ENCODE data around the gene BNIP3.

Gene BNIP3

DNA sequence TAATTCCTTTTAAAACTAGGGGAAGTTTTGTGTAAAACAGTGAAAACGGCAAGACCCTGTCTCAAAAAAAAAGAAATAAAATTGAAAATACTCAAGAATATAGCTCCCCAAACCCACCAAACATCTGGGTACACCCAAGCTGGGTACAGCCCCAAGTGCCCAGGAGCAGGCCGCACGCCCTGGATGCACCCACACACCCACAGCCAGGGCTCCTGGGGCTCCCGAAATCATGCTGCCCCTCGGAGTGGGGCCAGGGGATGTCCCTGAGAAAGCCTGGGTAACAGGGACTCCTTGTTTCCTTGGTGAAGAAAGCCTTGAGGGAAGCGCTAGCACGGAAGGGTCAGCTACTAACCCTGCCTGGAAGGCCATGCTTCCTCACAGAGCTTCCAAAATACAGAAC is 10.1 kb downstream of the BNIP3 start:
- DNase-seq (ENCODE audit: low spot score) = no peak
- TF ChIP-seq, protein P1, sequence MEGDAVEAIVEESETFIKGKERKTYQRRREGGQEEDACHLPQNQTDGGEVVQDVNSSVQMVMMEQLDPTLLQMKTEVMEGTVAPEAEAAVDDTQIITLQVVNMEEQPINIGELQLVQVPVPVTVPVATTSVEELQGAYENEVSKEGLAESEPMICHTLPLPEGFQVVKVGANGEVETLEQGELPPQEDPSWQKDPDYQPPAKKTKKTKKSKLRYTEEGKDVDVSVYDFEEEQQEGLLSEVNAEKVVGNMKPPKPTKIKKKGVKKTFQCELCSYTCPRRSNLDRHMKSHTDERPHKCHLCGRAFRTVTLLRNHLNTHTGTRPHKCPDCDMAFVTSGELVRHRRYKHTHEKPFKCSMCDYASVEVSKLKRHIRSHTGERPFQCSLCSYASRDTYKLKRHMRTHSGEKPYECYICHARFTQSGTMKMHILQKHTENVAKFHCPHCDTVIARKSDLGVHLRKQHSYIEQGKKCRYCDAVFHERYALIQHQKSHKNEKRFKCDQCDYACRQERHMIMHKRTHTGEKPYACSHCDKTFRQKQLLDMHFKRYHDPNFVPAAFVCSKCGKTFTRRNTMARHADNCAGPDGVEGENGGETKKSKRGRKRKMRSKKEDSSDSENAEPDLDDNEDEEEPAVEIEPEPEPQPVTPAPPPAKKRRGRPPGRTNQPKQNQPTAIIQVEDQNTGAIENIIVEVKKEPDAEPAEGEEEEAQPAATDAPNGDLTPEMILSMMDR (IDR thresholded peaks at IDR 0.05; ENCODE audit: extremely low read depth, missing control alignments) = no peak

DNA sequence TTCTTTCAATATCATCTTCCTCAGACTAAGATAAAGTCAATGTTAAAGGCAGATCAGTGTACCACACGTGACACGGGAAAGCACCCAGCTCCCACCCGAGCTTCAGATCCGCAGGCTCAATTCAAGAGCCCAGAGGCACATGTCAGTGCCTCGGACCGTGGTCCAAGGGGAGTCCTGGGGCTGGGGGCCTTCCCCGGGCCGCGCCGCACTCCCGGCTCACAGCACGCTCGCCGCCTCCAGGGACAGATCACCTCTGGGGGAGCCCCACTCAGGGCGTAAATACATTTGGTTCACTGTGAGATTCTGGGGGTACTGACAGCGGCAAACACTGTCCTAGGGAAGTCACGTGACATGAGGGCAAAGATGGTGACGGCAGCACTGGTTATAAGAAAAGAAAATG is 10.8 kb downstream of the BNIP3 start:
- TF ChIP-seq, protein P1 (IDR thresholded peaks at IDR 0.05; ENCODE audit: extremely low read depth, missing control alignments) = no peak
- no peak for DNase-seq (ENCODE audit: low spot score)

DNA sequence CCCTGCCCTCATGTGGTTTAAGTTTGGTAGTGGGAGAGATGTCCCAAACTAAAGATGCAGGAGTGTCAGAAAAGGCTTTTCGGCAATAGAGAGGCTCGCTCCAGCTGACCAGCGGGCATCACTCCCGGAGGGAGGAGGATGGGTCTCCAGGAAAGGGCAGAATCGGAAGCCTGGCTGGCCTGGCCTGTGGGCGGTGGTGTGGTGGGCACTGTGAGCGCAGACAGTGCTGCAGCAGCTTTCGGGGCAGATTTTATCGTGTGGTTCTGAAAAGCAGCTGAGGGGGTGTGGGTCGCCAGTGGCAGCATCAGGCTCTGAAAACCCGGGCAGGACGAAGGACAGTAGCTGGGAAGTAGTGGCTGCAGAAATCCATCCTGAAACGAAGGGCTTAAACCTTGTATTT is 12.8 kb downstream of the BNIP3 start:
- TF ChIP-seq, protein P1 (IDR thresholded peaks at IDR 0.05; ENCODE audit: extremely low read depth, missing control alignments) = no peak
- no peak for DNase-seq (ENCODE audit: low spot score)

DNA sequence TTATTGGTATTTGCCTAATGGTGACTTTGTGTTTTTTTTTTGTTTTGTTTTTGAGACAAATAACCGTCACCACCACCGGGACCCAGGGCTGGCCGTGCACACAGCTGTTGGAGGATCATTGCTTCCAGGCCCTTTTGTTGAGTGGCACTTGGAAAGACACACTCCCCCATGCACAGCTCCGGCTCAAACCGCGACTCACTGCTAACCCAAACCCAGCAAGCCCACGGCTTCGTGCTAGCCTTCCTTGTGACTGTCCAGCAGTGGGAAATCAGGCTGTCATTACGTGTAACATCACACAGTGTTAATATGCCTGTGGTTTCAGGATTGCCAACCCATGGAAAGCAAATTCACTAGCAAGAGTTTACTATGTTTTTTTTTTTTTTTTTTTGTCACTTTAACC is 17.4 kb downstream of the BNIP3 start:
- TF ChIP-seq, protein P1 (IDR thresholded peaks at IDR 0.05; ENCODE audit: extremely low read depth, missing control alignments) = no peak
- no peak for DNase-seq (ENCODE audit: low spot score)

DNA sequence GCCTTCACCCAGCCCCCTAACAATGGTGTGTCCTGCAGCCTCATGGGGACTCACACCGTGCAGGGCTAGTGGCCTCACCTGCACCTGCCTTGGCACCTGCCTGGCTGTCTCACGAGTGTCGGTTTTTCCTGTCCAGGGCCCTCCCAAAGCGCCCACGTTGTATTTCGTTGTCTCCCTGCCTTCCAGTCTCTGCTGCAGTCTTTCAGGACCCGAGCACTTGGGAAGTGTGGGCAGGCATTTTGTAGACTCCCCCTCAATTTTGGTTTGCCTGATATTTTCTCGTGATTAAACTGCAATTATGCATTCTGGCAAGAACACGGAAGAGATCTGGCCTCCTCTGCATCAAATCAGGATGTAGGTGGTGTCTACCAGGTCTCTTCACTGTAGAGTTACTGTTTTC is 17.9 kb downstream of the BNIP3 start:
- DNase-seq (ENCODE audit: low spot score) = no peak
- TF ChIP-seq, protein P1 (IDR thresholded peaks at IDR 0.05; ENCODE audit: extremely low read depth, missing control alignments) = no peak

DNA sequence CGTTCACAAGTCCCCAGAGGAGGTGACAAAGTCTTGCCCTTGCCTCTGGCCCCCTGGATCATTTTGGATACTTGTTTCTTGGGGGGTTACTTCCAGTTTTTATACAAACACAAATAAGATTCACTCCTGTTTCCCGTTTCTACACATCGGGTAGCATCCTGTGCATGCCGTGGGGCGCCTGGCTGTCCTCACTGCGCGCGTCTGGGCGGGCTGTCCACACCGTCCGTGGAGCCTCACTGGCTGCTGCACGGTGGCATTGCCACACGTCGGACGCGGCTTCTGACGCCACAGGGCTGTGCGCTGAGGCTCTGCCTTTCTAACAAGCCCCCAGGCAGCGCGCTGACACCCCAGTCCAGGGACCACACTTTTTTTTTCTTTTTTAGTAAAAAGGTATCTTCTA is 18.4 kb downstream of the BNIP3 start:
- TF ChIP-seq, protein P1 (IDR thresholded peaks at IDR 0.05; ENCODE audit: extremely low read depth, missing control alignments) = no peak
- no peak for DNase-seq (ENCODE audit: low spot score)

DNA sequence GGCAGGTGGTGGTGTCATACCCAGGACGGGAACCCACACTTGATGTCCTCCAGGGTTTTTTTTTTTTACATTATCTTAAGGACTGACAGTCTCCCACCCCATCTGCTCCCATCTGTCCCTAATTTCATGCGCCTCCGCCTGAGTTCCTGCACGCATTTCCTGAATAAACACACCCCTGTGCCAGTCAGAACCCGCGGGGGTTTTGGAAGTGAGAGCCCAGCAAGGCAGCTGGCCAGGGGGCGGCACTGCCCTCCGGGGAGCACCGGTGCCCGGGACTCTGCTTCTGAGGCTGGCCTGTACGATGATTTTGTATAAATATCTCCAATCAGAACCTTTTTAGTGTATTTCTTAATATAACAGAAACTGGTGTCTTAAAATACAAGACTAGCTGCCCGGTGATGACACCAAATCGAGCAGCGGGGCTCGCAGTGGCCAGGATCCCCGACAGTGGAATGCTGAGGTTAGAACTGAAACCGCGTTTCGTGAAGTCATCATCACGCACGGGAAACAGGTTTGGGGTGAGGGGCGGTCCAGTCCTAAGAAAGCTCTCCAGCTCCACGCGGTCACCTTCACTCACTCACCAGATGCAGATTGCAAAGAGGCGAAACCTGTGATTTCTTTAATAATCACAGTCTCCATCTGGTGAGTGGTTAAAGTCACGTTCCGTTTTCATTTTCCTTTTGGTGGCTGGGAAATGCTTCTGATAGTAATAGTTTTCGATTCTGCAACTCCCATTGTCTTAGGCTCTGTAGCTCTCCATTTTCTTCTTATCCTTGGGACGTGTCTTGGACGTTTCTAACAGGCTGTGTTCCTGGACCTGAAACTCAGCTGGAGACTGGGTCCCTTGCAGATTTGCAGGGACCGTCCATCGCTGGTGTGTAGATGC is 19.7 kb downstream of the BNIP3 start:
- TF ChIP-seq, protein P1 (IDR thresholded peaks at IDR 0.05; ENCODE audit: extremely low read depth, missing control alignments) = no peak
- no peak for DNase-seq (ENCODE audit: low spot score)

Data from GM20000 (cell line).